CD4-positive, alpha-beta T cell (primary cell): ENCODE data around the gene TGFBR2. TPM values are rescaled to one million over a fixed set of nuclear protein-coding genes. Genes with fewer than 3 reads are reported as not detected.

Source experiments
- ATAC-seq: fragments of 200-7000 bp; cut with Tn5 transposase; one replicate; pipeline ENCODE4 v1.10.0; 2022; ENCODE audit warnings: mild to moderate bottlenecking; ENCODE audit not compliant: poor library complexity
- CTCF ChIA-PET: fragments of 350-600 bp; sonication (Branson Sonifier 250); formaldehyde crosslinking; loops from one replicate; lab custom pipeline; 2021; ENCODE audit warnings: antibody characterized with exemption, inconsistent platforms; lab: Charles Lee
- POLR2A ChIA-PET: fragments of 350-600 bp; sonication (Branson Sonifier 250); formaldehyde crosslinking; loops from one replicate; lab custom pipeline; 2021; ENCODE audit warnings: antibody characterized with exemption, inconsistent platforms; lab: Charles Lee
- DNase-seq, 14 experiments: peaks; one replicate each; pipeline ENCODE4 v3.0.0-alpha.2; 2013 to 2020; ENCODE audit warnings: mixed read lengths in 2 of 14
- H3K27ac ChIP-seq, 2 donors: one replicate each; pipeline versions ENCODE4 v1.5.1 to v1.7.0; 2013; ENCODE audit warnings: low read length in 2 of 2, low read depth in 1 of 2, mild to moderate bottlenecking in 1 of 2
- H3K27me3 ChIP-seq, 2 experiments: 1 replicate in 1 of 2; 2 replicates in 1 of 2; pipeline versions ENCODE4 v1.6.1 to v1.7.0; 2013; ENCODE audit warnings: low read length in 2 of 2, control low read depth in 1 of 2, mild to moderate bottlenecking in 1 of 2, moderate library complexity in 1 of 2; ENCODE audit not compliant: insufficient read depth in 2 of 2, control insufficient read depth in 1 of 2
- H3K36me3 ChIP-seq: one replicate; pipeline ENCODE4 v1.6.1; 2013; ENCODE audit warnings: low read length, control low read depth; ENCODE audit not compliant: insufficient read depth
- H3K4me1 ChIP-seq: one replicate; pipeline ENCODE4 v1.6.1; 2013; ENCODE audit warnings: low read length, control low read depth; ENCODE audit not compliant: insufficient read depth
- H3K4me3 ChIP-seq: one replicate; pipeline ENCODE4 v1.5.1; 2013; ENCODE audit warnings: mild to moderate bottlenecking, low read length, moderate library complexity
- H3K9me3 ChIP-seq, 2 experiments: 1 replicate in 1 of 2; 2 replicates in 1 of 2; pipeline versions ENCODE4 v1.6.1 to v1.7.0; 2013; ENCODE audit warnings: low read length in 2 of 2, mild to moderate bottlenecking in 2 of 2, control low read depth in 1 of 2, moderate library complexity in 1 of 2; ENCODE audit not compliant: control insufficient read depth in 1 of 2, insufficient read depth in 1 of 2
- H3K27ac Mint-ChIP-seq: one replicate; pipeline ENCODE4 v1.8.0; 2020; ENCODE audit warnings: mixed read lengths
- H3K27me3 Mint-ChIP-seq: one replicate; pipeline ENCODE4 v1.8.0; 2021; ENCODE audit warnings: mixed read lengths
- H3K36me3 Mint-ChIP-seq: one replicate; pipeline ENCODE4 v1.8.0; 2021; ENCODE audit warnings: low read depth, mixed read lengths
- H3K4me1 Mint-ChIP-seq: one replicate; pipeline ENCODE4 v1.8.0; 2021; ENCODE audit warnings: low read depth, mixed read lengths
- H3K4me3 Mint-ChIP-seq: one replicate; pipeline ENCODE4 v1.8.0; 2020; ENCODE audit warnings: mild to moderate bottlenecking, mixed read lengths
- H3K9me3 Mint-ChIP-seq: one replicate; pipeline ENCODE4 v1.8.0; 2020; ENCODE audit warnings: mixed read lengths
- CTCF ChIP-seq: fragments of 200-600 bp; IDR thresholded peaks from one replicate; pipeline ENCODE4 v1.8.0; 2022; ENCODE audit warnings: antibody characterized with exemption, mild to moderate bottlenecking
- intact Hi-C, 2 experiments: fragments of 100-400 bp; cut with DNase I in 1 of 2; cut with micrococcal nuclease in 1 of 2; formaldehyde crosslinking; loops; one replicate each; pipeline versions ENCODE4 v1.15.1 to v1.9.0; 2023 to 2025; cut with DNase I, micrococcal nuclease
- total RNA-seq, 174 experiments: library from RNA in 2 of 174; stranded (reverse) in 2 of 174; gene quantifications; one replicate each; pipeline ENCODE4 v1.2.3 and lab custom pipeline; 2021 to 2026

Gene TGFBR2
- total RNA-seq, 2 experiments from 2014 or later: 203 to 205 TPM

- CTCF ChIA-PET: interaction anchor here (1.4 to 1.7 kb wide), 4 partner anchors 11 to 47 kb away, joined by 4 to 7 read pairs (median 6); no protein-coding TSS in a partner anchor
- no peaks in the 10 kb centered on the region for H3K9me3 ChIP-seq
- H3K36me3 ChIP-seq: peaks cover 75% of the 10 kb centered on the region
- TF ChIP-seq CTCF: no peak
- Mint-ChIP-seq H3K4me3 (peak overlapping the region; percentile 43), H3K27me3 (no peaks in the 10 kb centered on the region), H3K9me3 (no peaks in the 10 kb centered on the region), H3K4me1 (peaks cover 100% of the 10 kb centered on the region), H3K27ac (peak overlapping the region; percentile 96), H3K36me3 (peaks cover 100% of the 10 kb centered on the region)
- DNase-seq (no peak), ATAC-seq (no peak)
- H3K27me3 ChIP-seq: no peaks in the 10 kb centered on the region
- intact Hi-C loops: loop anchor here in 1 of 2 experiments (10.0 kb wide), 1 partner anchor 1771 kb away; no protein-coding TSS in a partner anchor
- POLR2A ChIA-PET: interaction anchor here (1.0 to 10.0 kb wide), 10 partner anchors 8 to 126 kb away, joined by 3 to 297 read pairs (median 11); partner anchors contain the start of gene TGFBR2
- H3K4me1 ChIP-seq: peaks cover 80% of the 10 kb centered on the region
- H3K27ac ChIP-seq: peak overlapping the region; percentile 85 to 96
- H3K4me3 ChIP-seq: no peak overlapping the region
Measured at GRCh38 chr3:30654269-30654668, 47.9 kb downstream of the TGFBR2 start.

- Histone ChIP-seq H3K4me3 (peak overlapping the region; percentile 33), H3K36me3 (peaks cover 71% of the 10 kb centered on the region), H3K27me3 (no peaks in the 10 kb centered on the region), H3K9me3 (no peaks in the 10 kb centered on the region), H3K27ac (peak overlapping the region; percentile 85 to 96), H3K4me1 (peaks cover 81% of the 10 kb centered on the region)
- peaks cover 94% of the 10 kb centered on the region for H3K36me3 Mint-ChIP-seq
- peak overlapping the region; percentile 96 for H3K27ac Mint-ChIP-seq
- ChIA-PET POLR2A (interaction anchor here (0.5 to 10.0 kb wide), 24 partner anchors 10 to 877 kb away, joined by 3 to 297 read pairs (median 4); partner anchors contain the start of genes STT3B and TGFBR2), CTCF (interaction anchor here (0.6 to 1.7 kb wide), 7 partner anchors 9 to 48 kb away, joined by 3 to 6 read pairs (median 3); no protein-coding TSS in a partner anchor)
- H3K4me1 Mint-ChIP-seq: peaks cover 94% of the 10 kb centered on the region
- ATAC-seq (peak; percentile 48), DNase-seq (peak in 9 of 14 experiments; percentile 12 to 90 (median 46))
- intact Hi-C loops: loop anchor here in 1 of 2 experiments (1.0 to 10.0 kb wide), 5 partner anchors 9 to 1770 kb away; no protein-coding TSS in a partner anchor
- H3K4me3 Mint-ChIP-seq: peak overlapping the region; percentile 79
- H3K9me3 Mint-ChIP-seq: no peaks in the 10 kb centered on the region
- no peaks in the 10 kb centered on the region for H3K27me3 Mint-ChIP-seq
- TF ChIP-seq CTCF: no peak
Measured at GRCh38 chr3:30655187-30655812, 48.9 kb downstream of the TGFBR2 start.

GRCh38 chr3:30656624-30657141, 50.3 kb downstream of the TGFBR2 start:
- Histone ChIP-seq H3K9me3 (no peaks in the 10 kb centered on the region), H3K4me3 (no peak overlapping the region), H3K27ac (peak overlapping the region; percentile 85 to 96), H3K4me1 (peaks cover 91% of the 10 kb centered on the region), H3K36me3 (peaks cover 68% of the 10 kb centered on the region), H3K27me3 (no peaks in the 10 kb centered on the region)
- ChIA-PET POLR2A (interaction anchor here (1.7 to 10.0 kb wide), 7 partner anchors 9 to 47 kb away, joined by 8 to 297 read pairs (median 55); partner anchors contain the start of gene TGFBR2), CTCF (interaction anchor here (1.4 to 2.8 kb wide), 3 partner anchors 13 to 41 kb away, joined by 3 to 10 read pairs (median 4); no protein-coding TSS in a partner anchor)
- Mint-ChIP-seq H3K4me3 (peak overlapping the region; percentile 79), H3K36me3 (peaks cover 93% of the 10 kb centered on the region), H3K27ac (peak overlapping the region; percentile 96), H3K9me3 (no peaks in the 10 kb centered on the region), H3K4me1 (peaks cover 93% of the 10 kb centered on the region), H3K27me3 (no peaks in the 10 kb centered on the region)
- intact Hi-C loops: loop anchor here in 1 of 2 experiments (5.0 to 10.0 kb wide), 2 partner anchors 304 to 1768 kb away; no protein-coding TSS in a partner anchor
- ATAC-seq (no peak), DNase-seq (no peak)
- TF ChIP-seq CTCF: no peak
